ENCODE results near the gene IGBP1. TPM values are rescaled to one million over a fixed set of nuclear protein-coding genes. Genes with fewer than 3 reads are reported as not detected.
A peak's percentile ranks its signal among the peaks of the same experiment; 100 is the strongest.
"Not testable (repeated sequence)": the region's sequence is repeated elsewhere in the genome, so short reads cannot be mapped to it uniquely, and the experiment has no call there.

Gene IGBP1
- total and polyA plus RNA-seq, 9 donors, result 88.3 to 122 (median 107) TPM

DNA sequence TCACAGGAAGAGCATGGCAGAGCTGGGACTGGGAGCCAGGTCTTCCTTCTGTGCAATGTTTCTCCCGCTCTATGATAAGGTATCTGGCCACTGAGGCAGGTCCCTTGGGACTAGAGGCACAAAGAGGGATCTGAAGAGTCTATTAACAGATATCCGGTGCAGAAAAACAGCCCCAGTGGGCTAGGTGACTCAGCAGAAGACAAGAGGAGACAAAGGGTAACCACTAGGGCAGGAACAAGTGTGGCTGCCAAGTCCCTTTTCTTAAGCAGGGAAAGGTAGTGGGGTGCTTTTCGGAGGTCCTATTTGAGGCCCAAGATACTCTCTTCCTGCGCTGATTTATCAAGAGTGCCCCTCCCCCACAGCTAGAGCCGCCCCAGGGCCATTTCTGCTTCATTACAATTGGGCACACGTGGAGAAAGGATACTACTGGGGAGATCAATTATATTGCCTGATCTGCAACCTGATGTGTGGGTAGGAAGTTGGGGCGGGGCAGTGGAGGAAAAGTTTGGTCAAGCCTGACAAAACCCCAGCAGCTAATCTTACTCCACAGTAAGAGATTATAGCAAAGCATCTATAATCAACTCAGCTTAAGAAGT, 43.8 kb downstream of the IGBP1 start, which contains the start of gene DGAT2L6:
Gene DGAT2L6, plus strand, starts transcription at position 546 of the 596 bp plus-strand sequence. CDS start 100 bp downstream, outside the sequence.
- WGBS (ENCODE audit: insufficient coverage), result 80% methylated on average over 2 of the region's 7 CpGs
- Histone ChIP-seq H3K27ac (ENCODE audit: low read length) (no peak within 1 kb of the TSS), H3K4me3 (ENCODE audit: low read length) (no peak within 1 kb of the TSS), H3K4me1 (ENCODE audit: control insufficient read depth, insufficient read depth, low read length) (no peaks in the 10 kb centered on the region), H3K9me3 (replicated peaks; ENCODE audit: control insufficient read depth, low read depth, low read length) (no peaks in the 10 kb centered on the region), H3K27me3 (ENCODE audit: control insufficient read depth, insufficient read depth, low read length) (peaks cover 27% of the 10 kb centered on the region), H3K36me3 (ENCODE audit: control insufficient read depth, insufficient read depth, low read length) (no peaks in the 10 kb centered on the region)
- no peak for DNase-seq

- no peaks in the 10 kb centered on the region for H3K4me1 ChIP-seq (ENCODE audit: control insufficient read depth, insufficient read depth, low read length)
- WGBS (ENCODE audit: insufficient coverage), result 71% methylated on average over 4 of the region's 5 CpGs
- no peaks in the 10 kb centered on the region for H3K36me3 ChIP-seq (ENCODE audit: control insufficient read depth, insufficient read depth, low read length)
- DNase-seq, result no peak
- no peak overlapping the region for H3K4me3 ChIP-seq (ENCODE audit: low read length)
- no peak overlapping the region for H3K27ac ChIP-seq (ENCODE audit: low read length)
- H3K27me3 ChIP-seq (ENCODE audit: control insufficient read depth, insufficient read depth, low read length), result peaks cover 8% of the 10 kb centered on the region
- H3K9me3 ChIP-seq (replicated peaks; ENCODE audit: control insufficient read depth, low read depth, low read length), result no peaks in the 10 kb centered on the region
Observed at GRCh38 chrX:70183091-70183490, 49.8 kb downstream of the IGBP1 start.

GRCh38 chrX:70190225-70190624, 57.0 kb downstream of the IGBP1 start:
- Histone ChIP-seq H3K27ac (ENCODE audit: low read length) (no peak overlapping the region), H3K4me1 (ENCODE audit: control insufficient read depth, insufficient read depth, low read length) (no peaks in the 10 kb centered on the region), H3K4me3 (ENCODE audit: low read length) (no peak overlapping the region), H3K36me3 (ENCODE audit: control insufficient read depth, insufficient read depth, low read length) (no peaks in the 10 kb centered on the region), H3K27me3 (ENCODE audit: control insufficient read depth, insufficient read depth, low read length) (peaks cover 8% of the 10 kb centered on the region), H3K9me3 (replicated peaks; ENCODE audit: control insufficient read depth, low read depth, low read length) (peaks cover 4% of the 10 kb centered on the region)
- DNase-seq, result no peak

DNA sequence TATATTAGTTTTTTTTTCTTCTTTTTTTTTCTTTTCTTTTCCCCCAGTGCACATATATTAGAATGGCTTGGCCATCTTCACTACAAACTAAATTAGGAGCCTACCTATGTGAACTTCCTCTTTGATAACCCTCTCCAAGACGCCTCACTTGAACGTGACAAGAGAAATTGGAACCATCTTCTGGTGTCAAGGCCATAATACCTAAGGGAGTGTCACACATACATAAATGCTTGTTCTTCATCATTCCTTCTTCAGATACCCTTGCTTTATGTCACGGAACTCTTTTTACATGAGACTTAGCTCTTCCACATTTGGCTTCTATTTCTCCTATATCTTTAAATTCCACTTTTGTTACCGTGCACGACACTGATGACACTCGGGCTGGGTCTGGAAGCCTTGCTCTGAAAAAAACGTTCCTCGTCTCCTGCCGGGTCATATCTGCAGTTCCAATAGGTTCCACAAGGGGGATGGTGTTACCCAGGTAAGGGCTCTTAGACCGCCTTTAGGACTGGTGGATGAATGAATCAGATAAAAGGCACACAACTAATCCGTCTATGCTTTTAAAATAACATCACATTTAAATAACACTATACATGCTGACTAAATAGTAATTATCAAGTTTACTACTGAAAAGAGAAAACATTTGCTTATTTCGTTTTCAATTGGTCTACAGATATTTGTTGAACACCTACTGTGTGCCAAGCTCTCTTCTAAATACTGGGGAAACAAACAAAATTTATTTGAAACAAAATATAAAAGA, 63.9 kb downstream of the IGBP1 start:
- 25% methylated on average over 4 of the region's 12 CpGs for WGBS (ENCODE audit: insufficient coverage)
- DNase-seq, result peak; percentile 22
- Histone ChIP-seq H3K4me1 (ENCODE audit: control insufficient read depth, insufficient read depth, low read length) (no peaks in the 10 kb centered on the region), H3K36me3 (ENCODE audit: control insufficient read depth, insufficient read depth, low read length) (no peaks in the 10 kb centered on the region), H3K4me3 (ENCODE audit: low read length) (no peak overlapping the region), H3K27me3 (ENCODE audit: control insufficient read depth, insufficient read depth, low read length) (peaks cover 17% of the 10 kb centered on the region), H3K9me3 (replicated peaks; ENCODE audit: control insufficient read depth, low read depth, low read length) (no peaks in the 10 kb centered on the region), H3K27ac (ENCODE audit: low read length) (no peak overlapping the region)

DNA sequence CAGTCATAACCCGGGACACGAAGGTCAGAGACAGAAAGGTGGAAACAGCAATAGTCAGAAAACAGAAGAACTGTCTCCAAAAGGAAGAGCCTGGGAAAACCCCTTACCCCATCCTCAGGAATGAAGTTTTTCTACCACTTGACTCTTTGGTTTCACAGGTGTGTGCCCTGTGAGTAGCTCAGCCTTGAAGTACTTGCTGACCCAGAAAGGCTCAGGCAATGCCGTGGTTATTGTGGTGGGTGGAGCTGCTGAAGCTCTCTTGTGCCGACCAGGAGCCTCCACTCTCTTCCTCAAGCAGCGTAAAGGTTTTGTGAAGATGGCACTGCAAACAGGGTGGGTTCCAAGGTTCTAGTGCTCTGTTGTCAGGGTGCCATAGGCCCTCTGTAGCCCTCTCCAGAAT, 68.5 kb downstream of the IGBP1 start:
- WGBS (ENCODE audit: insufficient coverage), result 67% methylated on average over 3 of the region's 5 CpGs
- DNase-seq, result no peak
- Histone ChIP-seq H3K27me3 (ENCODE audit: control insufficient read depth, insufficient read depth, low read length) (peaks cover 17% of the 10 kb centered on the region), H3K4me3 (ENCODE audit: low read length) (no peak overlapping the region), H3K27ac (ENCODE audit: low read length) (no peak overlapping the region), H3K36me3 (ENCODE audit: control insufficient read depth, insufficient read depth, low read length) (no peaks in the 10 kb centered on the region), H3K9me3 (replicated peaks; ENCODE audit: control insufficient read depth, low read depth, low read length) (no peaks in the 10 kb centered on the region), H3K4me1 (ENCODE audit: control insufficient read depth, insufficient read depth, low read length) (no peaks in the 10 kb centered on the region)

- no peaks in the 10 kb centered on the region for H3K4me1 ChIP-seq (ENCODE audit: control insufficient read depth, insufficient read depth, low read length)
- no peak overlapping the region for H3K4me3 ChIP-seq (ENCODE audit: low read length)
- DNase-seq, result no peak
- H3K36me3 ChIP-seq (ENCODE audit: control insufficient read depth, insufficient read depth, low read length), result no peaks in the 10 kb centered on the region
- no peak overlapping the region for H3K27ac ChIP-seq (ENCODE audit: low read length)
- no peaks in the 10 kb centered on the region for H3K27me3 ChIP-seq (ENCODE audit: control insufficient read depth, insufficient read depth, low read length)
- H3K9me3 ChIP-seq (replicated peaks; ENCODE audit: control insufficient read depth, low read depth, low read length), result no peaks in the 10 kb centered on the region
Observed at GRCh38 chrX:70208479-70208878, 75.2 kb downstream of the IGBP1 start.

DNA sequence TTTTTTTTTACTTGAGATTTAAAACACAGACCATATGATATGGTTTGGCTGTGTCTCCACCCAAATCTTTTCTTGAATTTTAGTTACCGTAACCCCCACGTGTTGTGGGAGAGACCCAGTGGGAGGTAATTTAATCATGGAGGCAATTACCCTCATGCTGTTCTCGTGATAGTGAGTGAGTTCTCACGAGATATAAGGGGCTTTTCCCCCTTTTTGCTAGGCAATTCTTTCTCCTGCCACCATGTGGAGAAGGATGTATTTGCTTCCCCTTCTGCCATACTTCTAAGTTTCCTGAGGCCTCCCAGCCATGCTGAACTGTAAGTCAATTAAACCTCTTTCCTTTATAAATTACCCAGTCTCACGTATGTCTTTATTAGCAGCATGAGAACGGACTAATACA, 76.3 kb downstream of the IGBP1 start:
- 43% methylated on average over 1 of the region's 6 CpGs for whole genome bisulfite sequencing (ENCODE audit: insufficient coverage)
- not testable (repeated sequence) for H3K27ac ChIP-seq (ENCODE audit: low read length); H3K36me3 ChIP-seq (ENCODE audit: control insufficient read depth, insufficient read depth, low read length); H3K4me1 ChIP-seq (ENCODE audit: control insufficient read depth, insufficient read depth, low read length); DNase-seq; H3K9me3 ChIP-seq (replicated peaks; ENCODE audit: control insufficient read depth, low read depth, low read length); H3K27me3 ChIP-seq (ENCODE audit: control insufficient read depth, insufficient read depth, low read length); H3K4me3 ChIP-seq (ENCODE audit: low read length)

Other genes with a start within 250 kb of the IGBP1 start
- not detected for gene AWAT2, start 83.5 kb upstream of the IGBP1 start, total RNA-seq
- gene AWAT2, start 83.5 kb upstream of the IGBP1 start, polyA plus RNA-seq (ENCODE audit: insufficient read depth in 1 of 8, insufficient read length in 8 of 8, low replicate concordance in 1 of 8), result under 1 TPM in 1 of 8 donors, not detected in 7; 0.08 TPM
- gene OTUD6A, start 71.0 kb upstream of the IGBP1 start, total RNA-seq, result not detected
- not detected for gene OTUD6A, start 71.0 kb upstream of the IGBP1 start, polyA plus RNA-seq (ENCODE audit: insufficient read depth in 1 of 8, insufficient read length in 8 of 8, low replicate concordance in 1 of 8)
- not detected for gene DGAT2L6, start 44.0 kb downstream of the IGBP1 start, total RNA-seq
- not detected for gene DGAT2L6, start 44.0 kb downstream of the IGBP1 start, polyA plus RNA-seq (ENCODE audit: insufficient read depth in 1 of 8, insufficient read length in 8 of 8, low replicate concordance in 1 of 8)
- not detected for gene AWAT1, start 101.2 kb downstream of the IGBP1 start, total RNA-seq
- gene AWAT1, start 101.2 kb downstream of the IGBP1 start, polyA plus RNA-seq (ENCODE audit: insufficient read depth in 1 of 8, insufficient read length in 8 of 8, low replicate concordance in 1 of 8), result under 1 TPM in 1 of 8 donors, not detected in 7; 0.13 TPM
- 0.09 TPM for gene P2RY4, start 126.8 kb downstream of the IGBP1 start, total RNA-seq
- gene P2RY4, start 126.8 kb downstream of the IGBP1 start, polyA plus RNA-seq (ENCODE audit: insufficient read depth in 1 of 8, insufficient read length in 8 of 8, low replicate concordance in 1 of 8), result under 1 TPM in 5 of 8 donors, not detected in 3; 0.10 to 0.27 (median 0.20) TPM
- gene ARR3, start 134.9 kb downstream of the IGBP1 start, total RNA-seq, result not detected
- under 1 TPM in 6 of 8 donors, not detected in 2; 0.16 to 0.61 (median 0.46) TPM for gene ARR3, start 134.9 kb downstream of the IGBP1 start, polyA plus RNA-seq (ENCODE audit: insufficient read depth in 1 of 8, insufficient read length in 8 of 8, low replicate concordance in 1 of 8)
- not detected for gene RAB41, start 148.7 kb downstream of the IGBP1 start, total RNA-seq
- under 1 TPM; 0.24 to 0.80 (median 0.64) TPM for gene RAB41, start 148.7 kb downstream of the IGBP1 start, polyA plus RNA-seq (ENCODE audit: insufficient read depth in 1 of 8, insufficient read length in 8 of 8, low replicate concordance in 1 of 8)
- gene PDZD11, start 156.5 kb downstream of the IGBP1 start, total RNA-seq, result 30.7 TPM
- 10 to 100 TPM; 36.6 to 46.6 (median 40.2) TPM for gene PDZD11, start 156.5 kb downstream of the IGBP1 start, polyA plus RNA-seq (ENCODE audit: insufficient read depth in 1 of 8, insufficient read length in 8 of 8, low replicate concordance in 1 of 8)
- 5.1 TPM for gene KIF4A, start 156.7 kb downstream of the IGBP1 start, total RNA-seq
- 10 to 100 TPM in 3 of 8 donors, 1 to 10 TPM in 5; 5.8 to 12.7 (median 9.2) TPM for gene KIF4A, start 156.7 kb downstream of the IGBP1 start, polyA plus RNA-seq (ENCODE audit: insufficient read depth in 1 of 8, insufficient read length in 8 of 8, low replicate concordance in 1 of 8)